Chondrocyte (in vitro differentiated cells): ENCODE data around the gene SUMF1. TPM values are rescaled to one million over a fixed set of nuclear protein-coding genes. Genes with fewer than 3 reads are reported as not detected.

Experiments used
- DNase-seq: peaks from one replicate; pipeline ENCODE4 v3.0.0; 2021; ENCODE audit warnings: mixed read lengths, low spot score
- H3K27ac Mint-ChIP-seq: one replicate; pipeline ENCODE4 v1.8.0; 2021; ENCODE audit warnings: mild to moderate bottlenecking, moderate library complexity, mixed read lengths; ENCODE audit not compliant: unreplicated experiment
- H3K27me3 Mint-ChIP-seq: 2 replicates; pipeline ENCODE4 v1.8.0; 2021; ENCODE audit warnings: low read depth, mixed read lengths
- H3K36me3 Mint-ChIP-seq: 2 replicates; pipeline ENCODE4 v1.8.0; 2021; ENCODE audit warnings: low read depth, mixed read lengths
- H3K4me1 Mint-ChIP-seq: 2 replicates; pipeline ENCODE4 v1.8.0; 2021; ENCODE audit warnings: low read depth, mild to moderate bottlenecking, mixed read lengths
- H3K4me3 Mint-ChIP-seq: one replicate; pipeline ENCODE4 v1.8.0; 2021; ENCODE audit warnings: mild to moderate bottlenecking, moderate library complexity, mixed read lengths; ENCODE audit not compliant: unreplicated experiment
- H3K9me3 Mint-ChIP-seq: 2 replicates; pipeline ENCODE4 v1.8.0; 2021; ENCODE audit warnings: low read depth, mixed read lengths
- CTCF ChIP-seq: fragments of 200-600 bp; sonication (generic); IDR thresholded peaks from 2 replicates; pipeline ENCODE4 v1.5.0; 2021; ENCODE audit warnings: antibody characterized with exemption, mild to moderate bottlenecking, moderate library complexity
- total RNA-seq: library from RNA; stranded (reverse); gene quantifications from 3 replicates; pipeline ENCODE4 v1.2.1, GENCODE V29; 2021

SUMF1 gene
- total RNA-seq, 1 donor from 2014 or later, result 33.0 TPM

DNA sequence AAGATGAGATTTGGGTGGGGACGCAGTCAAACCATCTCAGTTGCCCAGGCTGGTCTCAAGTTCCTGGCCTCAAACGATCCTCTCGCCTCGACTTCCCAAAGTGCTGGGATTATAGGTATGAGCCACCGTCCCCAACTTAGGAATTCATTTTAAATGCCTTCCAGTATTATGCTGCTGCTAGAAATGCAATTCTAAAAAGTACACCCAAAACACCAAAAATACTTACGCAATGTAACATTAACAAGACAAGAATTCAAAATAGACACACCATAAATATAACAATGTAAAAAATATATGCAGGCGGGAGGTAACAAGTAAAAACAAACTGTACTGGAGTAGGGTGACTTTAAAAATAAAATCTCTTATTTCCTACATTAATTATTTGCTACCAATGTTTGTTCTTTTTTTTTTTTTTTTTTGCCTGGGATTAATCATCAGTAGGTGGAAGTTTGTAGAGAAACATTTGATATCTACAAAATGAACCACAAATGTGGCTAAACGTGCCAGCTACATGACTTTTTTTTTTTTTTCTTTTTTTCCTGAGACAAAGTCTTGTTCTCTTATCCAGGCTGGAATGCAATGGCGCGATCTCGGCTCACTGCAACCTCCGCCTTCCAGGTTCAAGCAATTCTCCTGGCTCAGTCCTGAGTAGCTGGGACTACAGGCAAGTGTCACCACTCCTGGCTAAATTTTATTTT, 107.1 kb downstream of the SUMF1 start:
- H3K27ac Mint-ChIP-seq, result no peak overlapping the region
- no peaks in the 10 kb centered on the region for H3K27me3 Mint-ChIP-seq
- H3K36me3 Mint-ChIP-seq, result no peaks in the 10 kb centered on the region
- peaks cover 8% of the 10 kb centered on the region for H3K4me1 Mint-ChIP-seq
- no peaks in the 10 kb centered on the region for H3K9me3 Mint-ChIP-seq
- no peak for TF ChIP-seq CTCF
- no peak for DNase-seq
- H3K4me3 Mint-ChIP-seq, result no peak overlapping the region

DNA sequence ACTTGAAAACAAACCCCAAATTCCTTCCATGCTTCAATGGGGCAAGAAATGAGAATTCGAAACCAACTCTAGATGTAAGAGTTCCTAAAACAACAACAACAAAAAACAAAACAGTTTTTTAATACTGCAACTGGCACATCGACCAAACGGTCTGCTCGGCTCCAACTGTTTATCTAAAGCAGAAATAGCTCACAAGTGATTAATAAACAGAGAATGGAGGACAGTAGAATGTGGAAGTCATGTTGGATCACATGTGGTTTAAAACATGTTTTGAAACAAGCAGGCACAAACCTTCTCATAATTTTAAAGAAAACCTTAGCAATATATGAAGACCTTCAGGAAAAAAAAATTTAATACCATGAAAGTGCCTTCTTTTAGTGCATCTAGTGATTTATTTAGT, 108.8 kb downstream of the SUMF1 start:
- no peak for DNase-seq
- no peaks in the 10 kb centered on the region for H3K36me3 Mint-ChIP-seq
- no peak overlapping the region for H3K4me3 Mint-ChIP-seq
- H3K27ac Mint-ChIP-seq, result no peak overlapping the region
- peaks cover 8% of the 10 kb centered on the region for H3K4me1 Mint-ChIP-seq
- no peaks in the 10 kb centered on the region for H3K9me3 Mint-ChIP-seq
- TF ChIP-seq CTCF, result no peak
- H3K27me3 Mint-ChIP-seq, result no peaks in the 10 kb centered on the region

DNA sequence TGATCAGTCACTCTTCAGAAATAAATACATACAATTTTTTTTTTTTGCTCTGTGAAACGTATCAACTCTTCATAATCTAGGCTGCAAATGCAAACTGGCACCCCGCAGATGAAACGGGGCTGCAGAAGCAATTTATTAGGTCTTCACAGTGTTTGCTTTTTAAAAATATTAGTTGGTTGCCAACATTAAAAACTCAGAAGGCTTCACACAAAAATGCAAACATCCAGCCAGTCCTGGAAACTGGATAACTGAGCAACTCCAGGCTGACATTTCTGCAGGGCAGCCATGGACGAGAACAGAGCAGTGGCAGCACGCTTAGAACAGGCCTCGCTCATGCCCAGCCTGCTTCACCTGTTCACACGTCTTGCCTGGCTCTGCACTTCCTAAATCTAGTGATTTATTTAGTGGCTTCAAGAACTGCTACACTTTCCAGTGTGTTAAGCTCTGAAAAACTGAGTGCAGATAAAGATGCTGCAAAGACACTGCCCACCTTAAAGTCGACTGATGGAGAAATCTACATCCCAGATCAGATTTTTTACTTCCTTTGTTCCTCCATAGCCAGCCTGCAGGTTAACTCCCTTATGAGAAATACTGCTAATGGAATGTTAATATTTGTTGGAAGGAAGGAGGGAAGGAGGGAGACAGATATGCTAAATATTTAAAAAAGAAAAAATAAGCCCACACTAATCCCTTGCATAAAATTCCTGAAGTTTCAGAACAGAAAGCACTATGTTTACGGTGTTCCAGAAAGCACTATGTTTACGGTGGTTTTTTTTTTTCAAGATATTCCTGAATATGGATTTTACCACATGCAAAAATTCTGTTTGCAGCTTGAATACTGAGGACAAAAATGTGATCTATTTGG, 110.3 kb downstream of the SUMF1 start:
- Mint-ChIP-seq H3K36me3 (no peaks in the 10 kb centered on the region), H3K27me3 (no peaks in the 10 kb centered on the region), H3K4me1 (peaks cover 12% of the 10 kb centered on the region), H3K9me3 (no peaks in the 10 kb centered on the region), H3K4me3 (no peak overlapping the region), H3K27ac (no peak overlapping the region)
- no peak for TF ChIP-seq CTCF
- no peak for DNase-seq

DNA sequence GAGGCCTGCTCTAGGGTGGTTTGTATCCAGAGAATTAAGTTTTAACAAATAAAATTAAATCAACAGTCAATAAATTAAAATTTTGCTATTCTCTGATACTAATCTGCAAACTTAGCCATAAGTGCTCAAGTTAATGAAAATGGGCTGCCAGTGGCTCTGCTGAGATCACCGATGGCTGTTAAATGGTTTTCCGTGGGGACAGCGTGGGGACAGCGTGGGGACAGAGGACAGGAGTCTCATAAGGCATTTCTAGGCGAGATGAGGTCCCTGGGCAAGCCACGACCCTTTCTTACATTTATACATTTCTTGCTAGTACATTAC, 110.9 kb downstream of the SUMF1 start:
- TF ChIP-seq CTCF, result no peak
- no peak overlapping the region for H3K27ac Mint-ChIP-seq
- no peak for DNase-seq
- peaks cover 18% of the 10 kb centered on the region for H3K4me1 Mint-ChIP-seq
- no peaks in the 10 kb centered on the region for H3K27me3 Mint-ChIP-seq
- no peaks in the 10 kb centered on the region for H3K36me3 Mint-ChIP-seq
- H3K9me3 Mint-ChIP-seq, result no peaks in the 10 kb centered on the region
- H3K4me3 Mint-ChIP-seq, result no peak overlapping the region

DNA sequence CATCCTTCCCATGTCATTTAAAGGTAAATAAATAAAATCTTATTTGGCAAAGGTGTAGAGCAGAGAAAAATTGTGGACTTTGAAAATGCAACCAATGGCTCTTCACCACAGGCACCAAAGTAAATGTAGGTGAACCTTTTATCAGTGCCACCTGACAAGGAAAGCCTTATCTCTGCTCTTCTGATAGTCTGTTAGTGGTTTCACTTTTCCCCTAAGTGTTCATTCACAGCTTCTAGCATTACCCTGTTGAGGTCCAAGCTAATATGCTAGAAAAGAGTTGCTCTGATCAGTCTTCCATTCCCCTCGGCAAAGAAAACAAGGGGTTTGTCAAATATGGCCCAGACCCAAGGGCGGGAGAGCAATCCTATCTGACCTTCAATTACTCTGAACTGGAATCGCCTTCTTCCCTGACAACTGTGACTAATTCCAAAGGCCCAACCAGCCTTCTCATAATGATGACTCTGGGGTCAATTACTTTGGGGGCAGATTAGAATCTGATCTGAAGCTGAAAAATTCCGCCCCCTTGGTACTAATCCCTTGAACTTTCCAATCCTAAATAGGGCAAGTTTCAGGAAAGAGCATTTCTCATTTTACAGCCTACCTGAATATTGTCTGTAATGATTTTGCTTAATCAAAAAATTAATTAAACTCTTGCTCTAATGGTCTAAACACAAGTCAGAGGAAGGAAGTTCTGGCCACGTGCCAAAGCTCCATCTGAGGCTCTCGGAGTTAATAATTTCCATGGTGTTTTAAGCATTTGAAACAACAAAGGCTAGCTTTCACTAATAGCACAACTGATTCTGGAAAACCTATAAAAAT, 111.5 kb downstream of the SUMF1 start:
- H3K4me3 Mint-ChIP-seq, result no peak overlapping the region

More for the DNA sequence above, 111.5 kb downstream of the SUMF1 start:
- Mint-ChIP-seq H3K36me3 (no peaks in the 10 kb centered on the region), H3K9me3 (no peaks in the 10 kb centered on the region), H3K4me1 (peaks cover 24% of the 10 kb centered on the region), H3K27ac (no peak overlapping the region), H3K27me3 (no peaks in the 10 kb centered on the region)
- no peak for TF ChIP-seq CTCF
- DNase-seq, result no peak
